KMS-11 (cell line): ENCODE results near the gene RNF26.

Experiments used
- H2AFZ ChIP-seq: fragments of 200-600 bp; sonication (generic); 2 replicates; pipeline ENCODE4 v1.6.1; 2016; ENCODE audit warnings: antibody characterized with exemption, mixed run types, low read depth
- H3K27ac ChIP-seq: fragments of 200-600 bp; sonication (generic); 2 replicates; pipeline ENCODE4 v1.6.1; 2016; ENCODE audit warnings: mild to moderate bottlenecking, mixed run types
- H3K27me3 ChIP-seq: fragments of 200-600 bp; sonication (generic); 2 replicates; pipeline ENCODE4 v1.6.1; 2017; ENCODE audit warnings: mild to moderate bottlenecking, low read depth, mixed run types, moderate library complexity; ENCODE audit not compliant: insufficient read depth
- H3K36me3 ChIP-seq: fragments of 200-600 bp; sonication (generic); 2 replicates; pipeline ENCODE4 v1.6.1; 2017; ENCODE audit warnings: mild to moderate bottlenecking, mixed run types; ENCODE audit not compliant: insufficient read depth
- H3K4me1 ChIP-seq: fragments of 200-600 bp; sonication (generic); 2 replicates; pipeline ENCODE4 v1.6.1; 2016; ENCODE audit warnings: mild to moderate bottlenecking, low read depth, mixed run types; ENCODE audit not compliant: poor library complexity, severe bottlenecking
- H3K4me2 ChIP-seq: fragments of 200-600 bp; sonication (generic); 2 replicates; pipeline ENCODE4 v1.7.0; 2016; ENCODE audit warnings: mild to moderate bottlenecking, mixed run types
- H3K4me3 ChIP-seq: fragments of 200-600 bp; sonication (generic); IDR thresholded peaks from 2 replicates; pipeline ENCODE4 v1.6.1; 2017; ENCODE audit warnings: low read depth, low read length, mixed read lengths; ENCODE audit not compliant: insufficient read depth
- H3K79me2 ChIP-seq: fragments of 200-600 bp; sonication (generic); 2 replicates; pipeline ENCODE4 v1.6.1; 2016; ENCODE audit warnings: low read depth, mixed run types; ENCODE audit not compliant: insufficient read depth
- H3K9ac ChIP-seq: fragments of 200-600 bp; sonication (generic); 2 replicates; pipeline ENCODE4 v1.6.1; 2016; ENCODE audit warnings: mild to moderate bottlenecking, mixed run types
- H4K20me1 ChIP-seq: fragments of 200-600 bp; sonication (generic); 2 replicates; pipeline ENCODE4 v1.6.1; 2016; ENCODE audit warnings: mild to moderate bottlenecking, mixed run types; ENCODE audit not compliant: insufficient read depth
- CTCF ChIP-seq: fragments of 200-600 bp; sonication (generic); conservative IDR thresholded peaks from 2 replicates; pipeline ENCODE4 v1.6.1; 2017; ENCODE audit warnings: low read depth, mild to moderate bottlenecking, antibody characterized with exemption, low read length, moderate library complexity, mixed read lengths

RNF26 gene

GRCh38 chr11:119319700-119320239, 14.6 kb upstream of the RNF26 start:
- TF ChIP-seq CTCF, result no peak
- no peaks in the 10 kb centered on the region for H3K79me2 ChIP-seq
- no peaks in the 10 kb centered on the region for H3K36me3 ChIP-seq
- peaks cover 11% of the 10 kb centered on the region for H3K4me1 ChIP-seq
- no peak overlapping the region for H3K4me3 ChIP-seq
- H3K4me2 ChIP-seq, result no peak overlapping the region
- H3K27ac ChIP-seq, result no peak overlapping the region
- no peak overlapping the region for H2AFZ ChIP-seq
- no peaks in the 10 kb centered on the region; the same call in 1 of the 2 replicates for H3K27me3 ChIP-seq
- H3K9ac ChIP-seq, result no peak overlapping the region
- H4K20me1 ChIP-seq, result no peaks in the 10 kb centered on the region

- peaks cover 7% of the 10 kb centered on the region for H3K4me1 ChIP-seq
- no peaks in the 10 kb centered on the region for H3K79me2 ChIP-seq
- no peak overlapping the region for H3K27ac ChIP-seq
- H3K36me3 ChIP-seq, result no peaks in the 10 kb centered on the region
- no peaks in the 10 kb centered on the region; the same call in 1 of the 2 replicates for H3K27me3 ChIP-seq
- H2AFZ ChIP-seq, result no peak overlapping the region
- no peak for TF ChIP-seq CTCF
- H3K4me3 ChIP-seq, result no peak overlapping the region
- peak overlapping the region; percentile 52; the same call in 1 of the 2 replicates for H3K9ac ChIP-seq
- no peak overlapping the region for H3K4me2 ChIP-seq
- no peaks in the 10 kb centered on the region for H4K20me1 ChIP-seq
Observed at GRCh38 chr11:119320240-119320775, 14.0 kb upstream of the RNF26 start.

- peak overlapping the region; percentile 52; the same call in 1 of the 2 replicates for H3K9ac ChIP-seq
- TF ChIP-seq CTCF, result no peak
- peak overlapping the region; percentile 58 for H3K27ac ChIP-seq
- no peaks in the 10 kb centered on the region for H3K79me2 ChIP-seq
- H3K4me1 ChIP-seq, result peaks cover 7% of the 10 kb centered on the region
- H3K4me2 ChIP-seq, result peak overlapping the region; percentile 54
- no peaks in the 10 kb centered on the region for H3K36me3 ChIP-seq
- H3K27me3 ChIP-seq, result no peaks in the 10 kb centered on the region; the same call in 1 of the 2 replicates
- H2AFZ ChIP-seq, result peak overlapping the region; percentile 61
- H3K4me3 ChIP-seq, result no peak overlapping the region
- H4K20me1 ChIP-seq, result no peaks in the 10 kb centered on the region
Observed at GRCh38 chr11:119320776-119321524, 13.4 kb upstream of the RNF26 start.

- no peaks in the 10 kb centered on the region for H3K27me3 ChIP-seq
- H3K36me3 ChIP-seq, result no peaks in the 10 kb centered on the region
- H2AFZ ChIP-seq, result peak overlapping the region; percentile 61; the same call in 1 of the 2 replicates
- H3K79me2 ChIP-seq, result no peaks in the 10 kb centered on the region
- no peak overlapping the region for H3K27ac ChIP-seq
- H3K4me1 ChIP-seq, result peaks cover 7% of the 10 kb centered on the region
- H3K4me3 ChIP-seq, result no peak overlapping the region
- H3K9ac ChIP-seq, result no peak overlapping the region; the same call in 1 of the 2 replicates
- no peaks in the 10 kb centered on the region for H4K20me1 ChIP-seq
- H3K4me2 ChIP-seq, result peak overlapping the region; percentile 54
- TF ChIP-seq CTCF, result no peak
Observed at GRCh38 chr11:119322360-119322739, 12.0 kb upstream of the RNF26 start.
